ENCODE data around the gene PCDHB7.
A peak's percentile ranks its signal among the peaks of the same experiment; 100 is the strongest.
"Not testable (repeated sequence)": the region's sequence is repeated elsewhere in the genome, so short reads cannot be mapped to it uniquely, and the experiment has no call there.

Gene PCDHB7

GRCh38 chr5:141172381-141173204, at the start of gene PCDHB7:
Gene PCDHB7 (plus strand): TSS chr5:141172644. CDS start chr5:141172836, 192 bp downstream.
- TF ChIP-seq CTCF (IDR thresholded peaks at IDR 0.05; ENCODE audit: low read depth, low read length), result peak; percentile 31
- no peak for DNase-seq (ENCODE audit: extremely low read depth, low read depth)

DNA sequence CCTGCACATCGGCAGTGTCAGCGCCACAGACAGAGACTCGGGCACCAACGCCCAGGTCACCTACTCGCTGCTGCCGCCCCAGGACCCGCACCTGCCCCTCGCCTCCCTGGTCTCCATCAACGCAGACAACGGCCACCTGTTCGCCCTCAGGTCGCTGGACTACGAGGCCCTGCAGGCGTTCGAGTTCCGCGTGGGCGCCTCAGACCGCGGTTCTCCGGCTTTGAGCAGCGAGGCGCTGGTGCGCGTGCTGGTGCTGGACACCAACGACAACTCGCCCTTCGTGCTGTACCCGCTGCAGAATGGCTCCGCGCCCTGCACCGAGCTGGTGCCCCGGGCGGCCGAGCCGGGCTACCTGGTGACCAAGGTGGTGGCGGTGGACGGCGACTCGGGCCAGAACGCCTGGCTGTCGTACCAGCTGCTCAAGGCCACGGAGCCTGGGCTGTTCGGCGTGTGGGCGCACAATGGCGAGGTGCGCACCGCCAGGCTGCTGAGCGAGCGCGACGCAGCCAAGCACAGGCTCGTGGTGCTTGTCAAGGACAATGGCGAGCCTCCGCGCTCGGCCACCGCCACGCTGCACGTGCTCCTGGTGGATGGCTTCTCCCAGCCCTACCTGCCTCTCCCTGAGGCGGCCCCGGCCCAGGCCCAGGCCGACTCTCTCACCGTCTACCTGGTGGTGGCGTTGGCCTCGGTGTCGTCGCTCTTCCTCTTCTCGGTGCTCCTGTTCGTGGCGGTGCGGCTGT, 48.9 kb upstream of the PCDHB7 start:
- not testable (repeated sequence) for DNase-seq (ENCODE audit: extremely low read depth, low read depth)

DNA sequence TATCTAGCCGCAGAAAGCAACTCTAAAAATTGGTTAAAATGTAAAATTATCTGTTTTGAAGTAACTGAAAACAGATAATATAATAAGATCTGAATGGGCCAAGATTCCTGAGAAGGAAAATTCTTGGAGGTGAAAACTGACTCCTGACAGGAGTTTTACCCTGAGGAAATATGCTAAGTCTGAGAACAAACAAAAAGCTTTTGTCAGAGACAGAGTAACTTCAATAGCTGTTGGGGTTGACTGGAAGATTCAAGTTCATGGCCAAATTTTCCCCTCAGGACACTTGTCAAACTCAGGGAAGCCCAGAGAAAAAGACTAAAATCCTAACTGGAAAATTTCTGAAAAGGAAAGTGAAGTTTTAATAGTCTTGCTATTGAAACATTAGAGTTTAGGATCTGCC, 45.1 kb upstream of the PCDHB7 start:
- DNase-seq (ENCODE audit: extremely low read depth, low read depth), result no peak
- TF ChIP-seq CTCF (IDR thresholded peaks at IDR 0.05; ENCODE audit: low read depth, low read length), result no peak

DNA sequence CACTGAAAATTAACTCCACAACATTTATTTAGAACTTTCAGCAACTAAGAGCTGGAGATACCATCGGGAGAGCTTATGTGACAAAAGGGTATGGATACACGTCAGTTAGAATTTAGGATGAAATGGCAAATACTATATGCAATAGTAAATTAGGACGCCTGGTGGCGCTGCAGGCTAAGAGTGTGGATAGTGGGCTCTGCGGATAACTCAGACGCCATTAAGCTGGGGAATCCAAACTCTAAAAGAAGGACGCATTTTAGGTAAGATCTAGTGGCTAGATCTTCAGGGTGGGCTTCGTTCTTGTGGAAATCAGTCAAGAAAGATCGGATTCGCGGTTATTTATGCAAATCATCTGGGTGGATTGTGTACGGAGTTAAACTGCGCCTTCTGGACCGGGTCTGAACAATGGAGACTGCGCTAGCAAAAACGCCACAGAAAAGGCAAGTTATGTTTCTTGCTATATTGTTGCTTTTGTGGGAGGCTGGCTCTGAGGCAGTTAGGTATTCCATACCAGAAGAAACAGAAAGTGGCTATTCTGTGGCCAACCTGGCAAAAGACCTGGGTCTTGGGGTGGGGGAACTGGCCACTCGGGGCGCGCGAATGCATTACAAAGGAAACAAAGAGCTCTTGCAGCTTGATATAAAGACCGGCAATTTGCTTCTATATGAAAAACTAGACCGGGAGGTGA, 37.3 kb upstream of the PCDHB7 start, which contains the start of gene PCDHB5:
Gene PCDHB5, plus strand, starts transcription at position 177 of the 688 bp plus-strand sequence. Its CDS starts 229 bp downstream, at position 406.
- DNase-seq (ENCODE audit: extremely low read depth, low read depth), result no peak
- TF ChIP-seq CTCF (IDR thresholded peaks at IDR 0.05; ENCODE audit: low read depth, low read length), result peak; percentile 9

- TF ChIP-seq CTCF (IDR thresholded peaks at IDR 0.05; ENCODE audit: low read depth, low read length), result no peak
Measured at GRCh38 chr5:141135718-141136266, 36.7 kb upstream of the PCDHB7 start.

DNA sequence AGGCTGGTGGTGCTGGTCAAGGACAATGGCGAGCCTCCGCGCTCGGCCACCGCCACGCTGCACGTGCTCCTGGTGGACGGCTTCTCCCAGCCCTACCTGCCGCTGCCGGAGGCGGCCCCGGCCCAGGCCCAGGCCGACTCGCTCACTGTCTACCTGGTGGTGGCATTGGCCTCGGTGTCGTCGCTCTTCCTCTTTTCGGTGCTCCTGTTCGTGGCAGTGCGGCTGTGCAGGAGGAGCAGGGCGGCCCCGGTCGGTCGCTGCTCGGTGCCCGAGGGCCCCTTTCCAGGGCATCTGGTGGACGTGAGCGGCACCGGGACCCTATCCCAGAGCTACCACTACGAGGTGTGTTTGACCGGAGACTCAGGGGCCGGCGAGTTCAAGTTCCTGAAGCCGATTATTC, 35.1 kb upstream of the PCDHB7 start:
- not testable (repeated sequence) for DNase-seq (ENCODE audit: extremely low read depth, low read depth)

More at GRCh38 chr5:141135718-141136266, 36.7 kb upstream of the PCDHB7 start:
- DNase-seq (ENCODE audit: extremely low read depth, low read depth), result no peak

DNA sequence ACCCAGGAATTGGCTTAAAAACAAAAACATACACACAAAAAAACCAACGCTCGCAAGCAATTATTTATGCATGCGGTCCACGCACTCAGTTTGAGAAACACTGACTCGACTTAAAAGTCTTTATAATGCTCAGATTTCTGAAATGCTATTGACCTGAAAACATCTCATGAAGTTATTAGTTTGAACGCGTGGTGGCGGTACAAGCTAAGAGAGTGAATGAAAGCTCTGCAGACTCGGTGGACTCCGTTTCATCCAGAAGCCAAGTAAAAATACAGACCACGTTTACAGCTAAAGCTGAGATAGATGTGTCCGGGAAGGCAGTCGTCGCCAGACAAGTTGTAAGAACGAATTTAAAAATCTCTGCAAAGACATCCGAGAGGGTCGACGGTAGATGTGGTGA, 22.6 kb upstream of the PCDHB7 start, which contains the start of gene PCDHB6:
Gene PCDHB6, plus strand, starts transcription at position 246 of the 400 bp plus-strand sequence. CDS start 201 bp downstream, outside the sequence.
- no peak for DNase-seq (ENCODE audit: extremely low read depth, low read depth)
- no peak for TF ChIP-seq CTCF (IDR thresholded peaks at IDR 0.05; ENCODE audit: low read depth, low read length)
